CD1c-positive myeloid dendritic cell (primary cell): Measurements from ENCODE around the gene OR7D2.
A peak's percentile ranks its signal among the peaks of the same experiment; 100 is the strongest.

ENCODE experiments used
- DNase-seq: peaks from one replicate; pipeline ENCODE4 v3.0.0-alpha.2; 2016; ENCODE audit errors: extremely low spot score

Gene OR7D2

DNA sequence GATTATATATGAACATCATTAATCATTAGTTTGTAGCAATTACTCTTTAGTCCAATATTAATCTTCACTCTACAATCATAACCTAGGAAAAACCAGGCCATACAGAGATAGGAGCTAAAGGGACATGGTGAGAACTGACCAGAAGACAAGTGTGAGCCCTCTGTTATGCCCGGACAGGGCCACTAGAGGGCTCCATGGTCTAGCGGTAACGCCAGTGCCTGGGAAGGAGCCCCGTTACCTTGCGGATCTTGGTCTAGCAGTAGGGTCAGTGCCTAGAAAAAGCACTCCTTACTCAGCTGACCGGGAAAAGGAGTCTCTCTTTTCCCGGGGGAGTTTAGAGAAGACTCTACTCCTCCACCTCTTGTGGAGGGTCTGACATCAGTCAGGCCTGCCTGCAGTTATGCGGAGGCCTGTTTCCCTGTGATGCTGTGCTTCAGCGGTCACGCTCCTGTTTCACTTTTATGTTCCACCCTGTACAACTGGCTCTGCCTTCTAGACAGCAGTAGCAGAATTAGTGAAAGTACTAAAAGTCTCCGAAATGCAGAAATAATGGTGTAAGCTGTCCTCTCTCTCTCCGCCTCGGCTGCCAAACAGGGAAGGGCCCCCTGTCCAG is 26.8 kb downstream of the OR7D2 start:
- peak; percentile 61 for DNase-seq

DNA sequence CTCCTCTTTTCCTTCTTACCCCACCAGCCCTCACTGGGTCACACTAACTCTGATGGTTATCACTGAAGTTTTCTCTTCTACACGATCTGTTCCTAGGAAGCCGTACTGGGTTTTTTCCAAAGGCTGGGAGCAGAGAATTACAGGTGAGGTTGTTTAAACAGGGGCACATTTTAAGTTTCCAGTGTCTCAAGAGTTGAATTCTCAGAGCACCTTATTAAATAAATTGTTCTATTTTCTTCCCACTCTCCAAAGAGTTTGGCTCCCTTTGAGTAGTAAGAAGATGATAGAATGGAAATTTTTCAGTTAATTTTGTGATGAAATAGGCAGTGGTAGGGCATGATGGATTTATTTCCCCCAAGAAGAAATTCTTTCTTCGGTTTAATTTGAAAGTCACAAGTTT is 40.7 kb downstream of the OR7D2 start, which contains the start of gene OR7D4:
Gene OR7D4, minus strand, starts transcription at position 101 of the 400 bp plus-strand sequence. CDS start 4,752 bp downstream, outside the sequence.
- DNase-seq = no peak
